A549 (cell line): ENCODE measurements around the gene ZNF184. TPM values are rescaled to one million over a fixed set of nuclear protein-coding genes. Genes with fewer than 3 reads are reported as not detected.
"Not testable (repeated sequence)": the region's sequence is repeated elsewhere in the genome, so short reads cannot be mapped to it uniquely, and the experiment has no call there.

Experiments used
- ATAC-seq, 2 experiments: fragments of 200-7000 bp in 1 of 2; fragments of >200 bp in 1 of 2; cut with Nextera tagmentation in 1 of 2; cut with Tn5 transposase in 1 of 2; 3 replicates each; pipeline versions ENCODE4 v1.8.0 to v1.9.1; 2018 to 2020; ENCODE audit warnings: mild to moderate bottlenecking in 1 of 2, moderate library complexity in 1 of 2
- CTCF ChIA-PET: fragments of 300-600 bp; sonication (Branson Sonifier 250); formaldehyde crosslinking; extraction: SDS; loops from one replicate; lab custom pipeline; 2021; ENCODE audit warnings: antibody characterized with exemption, inconsistent platforms; lab: Yijun Ruan, JAX
- POLR2A ChIA-PET: fragments of 350-600 bp; formaldehyde crosslinking; extraction: SDS; loops from one replicate; lab custom pipeline; 2021; ENCODE audit warnings: antibody characterized with exemption, inconsistent platforms; lab: Yijun Ruan, JAX
- DNase-seq, 2 experiments: peaks; one replicate each; pipeline versions ENCODE4 v3.0.0 to v3.0.0-alpha.2; 2011 to 2016; ENCODE audit warnings: low read depth in 1 of 2, low spot score in 1 of 2
- FAIRE-seq: peaks from 2 replicates; lab custom pipeline; 2011; peaks lifted over from hg19 to GRCh38; lab: Jason Lieb, UNC
- H3K27ac ChIP-seq, 2 experiments: fragments of >200 bp; sonication (Bioruptor Twin); formaldehyde crosslinking; 3 replicates each; pipeline ENCODE4 v1.5.1; 2016 to 2017
- H3K4me1 ChIP-seq: fragments of >200 bp; sonication (Bioruptor Twin); formaldehyde crosslinking; 3 replicates; pipeline ENCODE4 v1.6.1; 2016
- H3K4me2 ChIP-seq: fragments of >200 bp; sonication (Bioruptor Twin); formaldehyde crosslinking; 3 replicates; pipeline ENCODE4 v1.6.1; 2016
- H3K4me3 ChIP-seq: fragments of >200 bp; sonication (Bioruptor Twin); formaldehyde crosslinking; 3 replicates; pipeline ENCODE4 v1.5.1; 2016
- H3K9me3 ChIP-seq: fragments of >200 bp; sonication (Bioruptor Twin); formaldehyde crosslinking; 3 replicates; pipeline ENCODE4 v1.6.1; 2016
- CHD2 ChIP-seq: fragments of 150-350 bp; IDR thresholded peaks from 2 replicates; pipeline ENCODE4 v1.6.1; 2014; ENCODE audit warnings: low read length; ENCODE audit not compliant: partially characterized antibody
- EHF ChIP-seq: fragments of 250-450 bp; sonication (Bioruptor Pico); IDR thresholded peaks from 2 replicates; pipeline ENCODE4 v1.5.0; 2020; ENCODE audit warnings: mild to moderate bottlenecking
- EP300 ChIP-seq, 2 experiments: fragments of >200 bp; sonication (Bioruptor Twin); formaldehyde crosslinking; IDR thresholded peaks; 2 replicates in 1 of 2; 3 replicates in 1 of 2; pipeline ENCODE4 v1.6.1; 2016 to 2017
- GATA3 ChIP-seq: IDR thresholded peaks from 2 replicates; pipeline ENCODE4 v1.6.1; 2012; ENCODE audit warnings: borderline replicate concordance
- HOXB13 ChIP-seq: fragments of 250-450 bp; sonication (Bioruptor Pico); IDR thresholded peaks from 2 replicates; pipeline ENCODE4 v1.5.0; 2020; ENCODE audit warnings: low read depth, mild to moderate bottlenecking, moderate library complexity
- KDM1A ChIP-seq: fragments of 200-600 bp; sonication (generic); IDR thresholded peaks from 2 replicates; pipeline ENCODE4 v1.6.1; 2016; ENCODE audit warnings: low read depth, mild to moderate bottlenecking
- MAFK ChIP-seq: fragments of 450-650 bp; IDR thresholded peaks from 2 replicates; pipeline ENCODE4 v1.6.1; 2014; ENCODE audit not compliant: partially characterized antibody
- NPAS2 ChIP-seq: fragments of 250-450 bp; sonication (Bioruptor Pico); IDR thresholded peaks from 2 replicates; pipeline ENCODE4 v1.8.0; 2022; ENCODE audit warnings: mild to moderate bottlenecking, moderate library complexity, borderline replicate concordance
- RAD21 ChIP-seq, 2 experiments: fragments of >200 bp in 1 of 2; sonication (Bioruptor Twin) in 1 of 2; formaldehyde crosslinking in 1 of 2; IDR thresholded peaks in 1 of 2; conservative IDR thresholded peaks in 1 of 2; 2 replicates in 1 of 2; 3 replicates in 1 of 2; pipeline ENCODE4 v1.6.1; 2012 to 2018; ENCODE audit warnings: inconsistent platforms in 1 of 2
- RARB ChIP-seq: fragments of 250-450 bp; sonication (Bioruptor Pico); IDR thresholded peaks from 2 replicates; pipeline ENCODE4 v1.8.0; 2021; ENCODE audit warnings: mild to moderate bottlenecking, moderate library complexity
- SREBF2 ChIP-seq: fragments of 450-650 bp; IDR thresholded peaks from 2 replicates; pipeline ENCODE4 v1.6.1; 2014; ENCODE audit warnings: mild to moderate bottlenecking, moderate library complexity
- TFCP2L1 ChIP-seq: fragments of 250-450 bp; sonication (Bioruptor Pico); IDR thresholded peaks from 2 replicates; pipeline ENCODE4 v1.5.0; 2021; ENCODE audit warnings: mild to moderate bottlenecking
- TP53 ChIP-seq: fragments of 250-450 bp; sonication (Bioruptor Pico); IDR thresholded peaks from 2 replicates; pipeline ENCODE4 v1.5.0; 2021; ENCODE audit warnings: mild to moderate bottlenecking, moderate library complexity
- WGBS: methylation state at CpG from one replicate; pipeline ENCODE4 v1.1.6; 2017; ENCODE audit errors: missing lambda C conversion rate; 5-methylcytosine and 5-hydroxymethylcytosine counted together
- polyA plus RNA-seq, 4 experiments: library from polyadenylated mRNA; depleted of rRNA in 3 of 4; stranded (reverse); fragments of >200 nt; fragmentation: RNase III in 1 of 4; extraction: RNeasy Plus Mini Kit Qiagen cat#74134 plus additional on column Dnase treatment in 1 of 4; gene quantifications; 2 replicates in 3 of 4; 3 replicates in 1 of 4; pipeline ENCODE4 v1.2.3, GENCODE V29; 2011 to 2017
- TF ChIP-seq, protein P1 (sequence below): fragments of 450-650 bp; IDR thresholded peaks from 2 replicates; pipeline ENCODE4 v1.6.1; 2014; ENCODE audit warnings: antibody characterized with exemption
- TF ChIP-seq, protein P2 (sequence below): IDR thresholded peaks from 2 replicates; pipeline ENCODE4 v1.6.1; 2012; ENCODE audit warnings: low read depth, borderline replicate concordance
- TF ChIP-seq, protein P3 (sequence below): fragments of >200 bp; sonication (Bioruptor Twin); formaldehyde crosslinking; IDR thresholded peaks from 3 replicates; pipeline ENCODE4 v1.6.1; 2016

Gene ZNF184
- polyA plus RNA-seq, 2 of the 4 experiments (the other 2 are of a cell fraction): 2.5 to 4.9 TPM

DNA sequence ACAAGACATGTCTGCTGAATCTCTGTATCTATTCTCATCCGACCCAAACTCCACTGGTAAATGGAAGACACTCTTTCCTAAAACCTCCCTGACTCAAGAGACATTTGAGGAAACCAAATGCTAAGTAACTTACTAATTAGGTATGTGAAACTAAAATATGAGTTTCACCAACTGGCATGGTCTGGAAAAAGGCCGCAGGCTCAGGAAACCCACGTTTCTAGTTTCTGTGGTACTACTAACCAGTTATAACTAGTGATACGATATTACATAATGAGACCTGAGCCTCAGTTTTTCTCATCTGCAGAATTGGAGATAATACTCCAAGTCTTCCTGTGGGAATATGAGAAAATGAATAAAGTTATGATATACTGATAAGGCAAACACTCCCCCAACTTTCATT lies 44.4 kb downstream of the ZNF184 start:
- H3K4me2 ChIP-seq: no peak overlapping the region
- ATAC-seq: no peak
- H3K4me3 ChIP-seq: no peak overlapping the region
- DNase-seq: no peak
- no peaks in the 10 kb centered on the region for H3K4me1 ChIP-seq
- 10% methylated on average over 4 of the region's 4 CpGs for WGBS
- no peak for FAIRE-seq
- H3K9me3 ChIP-seq: no peaks in the 10 kb centered on the region; the same call in 2 of the 3 replicates
- ChIA-PET POLR2A (no interaction called here), CTCF (no interaction called here)
- H3K27ac ChIP-seq: no peak overlapping the region
- no peak for TF ChIP-seq SREBF2
- TF ChIP-seq GATA3: no peak
- TF ChIP-seq EP300 (IDR thresholded peaks at IDR 0.05): no peak
- no peak for TF ChIP-seq EHF
- TF ChIP-seq MAFK: no peak
- TF ChIP-seq RARB (CRISPR knock-in tag): no peak
- TF ChIP-seq, protein P1, sequence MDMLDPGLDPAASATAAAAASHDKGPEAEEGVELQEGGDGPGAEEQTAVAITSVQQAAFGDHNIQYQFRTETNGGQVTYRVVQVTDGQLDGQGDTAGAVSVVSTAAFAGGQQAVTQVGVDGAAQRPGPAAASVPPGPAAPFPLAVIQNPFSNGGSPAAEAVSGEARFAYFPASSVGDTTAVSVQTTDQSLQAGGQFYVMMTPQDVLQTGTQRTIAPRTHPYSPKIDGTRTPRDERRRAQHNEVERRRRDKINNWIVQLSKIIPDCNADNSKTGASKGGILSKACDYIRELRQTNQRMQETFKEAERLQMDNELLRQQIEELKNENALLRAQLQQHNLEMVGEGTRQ: no peak
- TF ChIP-seq CHD2: no peak
- TF ChIP-seq, protein P2, sequence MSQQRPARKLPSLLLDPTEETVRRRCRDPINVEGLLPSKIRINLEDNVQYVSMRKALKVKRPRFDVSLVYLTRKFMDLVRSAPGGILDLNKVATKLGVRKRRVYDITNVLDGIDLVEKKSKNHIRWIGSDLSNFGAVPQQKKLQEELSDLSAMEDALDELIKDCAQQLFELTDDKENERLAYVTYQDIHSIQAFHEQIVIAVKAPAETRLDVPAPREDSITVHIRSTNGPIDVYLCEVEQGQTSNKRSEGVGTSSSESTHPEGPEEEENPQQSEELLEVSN: no peak
- TF ChIP-seq NPAS2 (CRISPR knock-in tag): no peak
- TF ChIP-seq TP53 (CRISPR knock-in tag): no peak

DNA sequence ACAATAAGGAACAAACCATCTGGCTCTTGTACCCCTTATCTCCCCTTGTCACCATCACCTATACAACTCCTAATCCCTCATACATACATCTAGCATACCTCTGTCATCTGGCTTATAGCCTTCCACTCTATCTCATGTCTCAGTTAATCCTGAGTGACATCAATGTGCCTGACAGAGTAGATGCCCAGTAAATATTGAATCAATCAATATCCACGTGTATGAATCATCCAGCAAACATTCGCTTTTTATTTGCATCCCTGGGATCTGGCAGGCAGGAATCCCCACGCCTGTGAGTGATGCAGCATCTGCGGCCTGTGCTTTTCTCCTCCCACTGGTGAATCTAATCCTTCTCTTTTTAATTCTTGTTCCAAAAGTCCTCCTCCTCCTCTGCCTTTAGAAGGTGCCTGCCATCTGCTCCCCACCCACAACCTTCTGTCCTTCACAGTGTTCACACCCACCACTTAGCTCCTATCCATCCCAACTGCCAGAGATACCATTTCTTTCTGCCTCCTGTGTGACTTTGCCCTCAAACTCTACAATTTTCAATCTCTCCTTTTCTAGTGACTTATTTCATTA lies 46.8 kb downstream of the ZNF184 start:
- TF ChIP-seq TP53 (CRISPR knock-in tag) (no peak), HOXB13 (no peak), EHF (no peak), KDM1A (no peak), RAD21 (conservative IDR thresholded peaks at IDR 0.05 in 1 of 2, IDR thresholded peaks at IDR 0.05 in 1 of 2) (no peak), TFCP2L1 (no peak)
- TF ChIP-seq, protein P3, sequence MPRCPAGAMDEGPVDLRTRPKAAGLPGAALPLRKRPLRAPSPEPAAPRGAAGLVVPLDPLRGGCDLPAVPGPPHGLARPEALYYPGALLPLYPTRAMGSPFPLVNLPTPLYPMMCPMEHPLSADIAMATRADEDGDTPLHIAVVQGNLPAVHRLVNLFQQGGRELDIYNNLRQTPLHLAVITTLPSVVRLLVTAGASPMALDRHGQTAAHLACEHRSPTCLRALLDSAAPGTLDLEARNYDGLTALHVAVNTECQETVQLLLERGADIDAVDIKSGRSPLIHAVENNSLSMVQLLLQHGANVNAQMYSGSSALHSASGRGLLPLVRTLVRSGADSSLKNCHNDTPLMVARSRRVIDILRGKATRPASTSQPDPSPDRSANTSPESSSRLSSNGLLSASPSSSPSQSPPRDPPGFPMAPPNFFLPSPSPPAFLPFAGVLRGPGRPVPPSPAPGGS: no peak
- TF ChIP-seq, protein P2: no peak
- WGBS: 26% methylated on average over 4 of the region's 4 CpGs
- no peak for FAIRE-seq
- Histone ChIP-seq H3K4me1 (no peaks in the 10 kb centered on the region), H3K4me3 (no peak overlapping the region), H3K27ac (no peak overlapping the region), H3K4me2 (no peak overlapping the region), H3K9me3 (no peaks in the 10 kb centered on the region; the same call in 2 of the 3 replicates)
- CTCF ChIA-PET: no interaction called here
- ATAC-seq: no peak
- no peak for DNase-seq
- POLR2A ChIA-PET: interaction anchor here (0.5 kb wide), 1 partner anchor 122 kb away, joined by 3 read pairs; no protein-coding TSS in a partner anchor

DNA sequence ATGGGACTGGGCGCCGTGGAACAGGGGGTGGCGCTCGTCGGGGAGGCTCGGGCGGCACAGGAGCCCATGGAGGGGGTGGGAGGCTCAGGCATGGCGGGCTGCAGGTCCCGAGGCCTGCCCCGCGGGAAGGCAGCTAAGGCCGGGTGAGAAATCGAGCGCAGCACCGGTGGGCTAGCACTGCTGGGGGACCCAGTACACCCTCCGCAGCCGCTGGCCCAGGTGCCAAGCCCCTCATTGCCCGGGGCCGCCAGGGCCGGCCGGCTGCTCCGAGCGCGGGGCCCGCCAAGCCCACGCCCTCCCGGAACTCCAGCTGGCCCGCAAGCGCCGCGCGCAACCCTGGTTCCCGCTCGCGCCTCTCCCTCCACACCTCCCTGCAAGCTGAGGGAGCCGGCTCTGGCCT lies 48.1 kb downstream of the ZNF184 start:
- DNase-seq, H3K4me3 ChIP-seq, POLR2A ChIA-PET, H3K4me1 ChIP-seq, ATAC-seq, H3K27ac ChIP-seq, H3K4me2 ChIP-seq, H3K9me3 ChIP-seq, CTCF ChIA-PET, FAIRE-seq: not testable (repeated sequence)
- no CpG with 5 or more reads among the region's 36 CpGs for WGBS
